Testis (tissue), 2 donors: ENCODE results near the gene IGSF9B.

Experiments
- CTCF ChIP-seq, 3 experiments: fragments of 450-650 bp in 2 of 3; fragments of 200-600 bp in 1 of 3; sonication (generic) in 1 of 3; IDR thresholded peaks; one replicate each; pipeline ENCODE4 v1.5.1; 2016 to 2019; ENCODE audit warnings: antibody characterized with exemption in 3 of 3, mild to moderate bottlenecking in 2 of 3, moderate library complexity in 1 of 3
- POLR2A ChIP-seq: fragments of 450-650 bp; IDR thresholded peaks from one replicate; pipeline ENCODE4 v1.6.1; 2017; ENCODE audit warnings: antibody characterized with exemption, mild to moderate bottlenecking, moderate library complexity

GRCh38 chr11:133902506-133902905, 54.3 kb downstream of the IGSF9B start:
- no peak for TF ChIP-seq POLR2A
- TF ChIP-seq CTCF (IDR thresholded peaks at IDR 0.05): no peak
